Raji (cell line): Measurements from ENCODE around the gene COX6A1.

ENCODE experiments used
- POLR2A ChIP-seq: IDR thresholded peaks from 2 replicates; pipeline ENCODE4 v1.6.1; 2011; ENCODE audit warnings: low read depth, low read length, control low read depth; ENCODE audit not compliant: insufficient read depth

Gene COX6A1

DNA sequence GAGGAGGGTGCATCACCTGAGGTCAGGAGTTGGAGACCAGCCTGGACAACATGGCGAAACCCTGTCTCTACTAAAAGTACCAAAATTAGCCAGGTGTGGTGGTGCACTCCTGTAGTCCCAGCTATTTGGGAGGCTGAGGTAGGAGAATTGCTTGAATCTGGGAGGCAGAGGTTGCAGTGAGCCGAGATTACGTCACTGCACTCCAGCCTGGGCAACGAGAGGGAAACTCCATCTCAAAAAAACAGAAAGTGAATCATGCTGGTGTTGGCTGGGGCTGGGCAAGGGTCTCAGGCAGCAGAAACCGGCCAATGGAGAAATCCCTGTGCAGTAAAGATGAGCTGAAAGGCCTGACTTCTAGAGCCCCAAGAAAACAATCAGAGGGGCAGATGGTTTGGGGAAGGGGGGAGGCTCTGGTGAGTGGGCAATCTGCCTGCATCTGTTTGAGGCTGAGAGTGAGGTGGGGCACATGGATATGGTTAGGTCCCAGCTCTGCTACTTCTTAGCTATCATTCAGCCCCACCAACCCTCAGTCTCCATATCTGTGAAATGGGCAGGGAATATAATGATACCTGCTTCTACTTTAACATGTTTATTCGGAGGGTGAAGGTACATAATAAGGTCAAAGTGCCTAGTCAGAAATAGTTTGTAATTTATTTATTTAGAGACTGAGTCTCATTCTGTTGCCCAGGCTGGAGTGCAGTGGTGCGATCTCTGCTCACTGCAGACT is 21.3 kb upstream of the COX6A1 start:
- no peak for TF ChIP-seq POLR2A

DNA sequence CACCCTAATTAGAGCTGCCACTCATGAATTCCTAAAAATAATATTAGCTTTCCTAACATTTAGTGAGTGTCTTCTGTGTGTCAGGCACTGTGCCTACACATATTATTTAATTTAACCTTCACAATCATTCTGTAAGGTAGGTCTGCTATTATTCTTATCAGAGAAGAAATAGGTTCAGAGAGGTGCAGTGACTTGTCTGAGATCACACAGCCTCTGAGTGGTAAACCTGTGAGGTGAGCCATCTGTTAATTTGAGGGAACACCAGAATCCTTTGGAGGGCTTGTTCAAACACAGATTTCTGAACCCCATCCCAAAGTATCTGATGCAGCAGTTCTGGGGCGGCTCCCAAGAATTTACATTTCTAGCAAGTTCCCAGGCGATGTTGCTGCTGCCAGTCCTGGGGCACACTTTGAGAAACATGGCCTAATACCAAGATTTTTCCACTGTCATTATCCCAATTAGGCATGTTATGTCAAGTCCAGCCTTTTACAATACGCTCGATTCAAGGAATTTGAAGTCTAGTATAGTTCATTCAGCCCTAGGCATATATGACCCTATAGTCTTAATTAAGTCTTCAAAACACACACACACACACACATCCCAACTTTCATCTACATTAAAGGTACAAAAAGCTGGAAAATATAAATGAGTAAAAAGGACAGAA is 19.9 kb upstream of the COX6A1 start:
- TF ChIP-seq POLR2A: no peak

DNA sequence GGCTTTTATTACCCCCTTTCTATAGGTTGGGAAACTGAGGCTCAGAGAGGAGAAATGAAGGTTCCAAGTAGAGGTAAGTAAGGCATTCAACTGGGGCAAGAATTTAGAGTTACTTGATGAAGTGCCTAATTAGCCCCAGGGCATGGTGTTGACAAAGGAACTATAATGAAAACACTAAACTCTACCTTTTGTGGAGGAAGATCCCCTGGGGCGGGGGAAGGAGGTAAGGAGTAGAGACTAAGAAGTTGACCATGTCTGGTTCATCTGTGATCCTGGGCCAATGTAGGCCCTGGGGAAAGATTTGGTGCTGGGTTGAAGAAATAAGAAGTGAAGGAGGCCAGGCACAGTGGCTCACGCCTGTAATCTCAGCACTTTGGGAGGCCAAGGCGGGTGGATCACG is 16.2 kb upstream of the COX6A1 start:
- no peak for TF ChIP-seq POLR2A

DNA sequence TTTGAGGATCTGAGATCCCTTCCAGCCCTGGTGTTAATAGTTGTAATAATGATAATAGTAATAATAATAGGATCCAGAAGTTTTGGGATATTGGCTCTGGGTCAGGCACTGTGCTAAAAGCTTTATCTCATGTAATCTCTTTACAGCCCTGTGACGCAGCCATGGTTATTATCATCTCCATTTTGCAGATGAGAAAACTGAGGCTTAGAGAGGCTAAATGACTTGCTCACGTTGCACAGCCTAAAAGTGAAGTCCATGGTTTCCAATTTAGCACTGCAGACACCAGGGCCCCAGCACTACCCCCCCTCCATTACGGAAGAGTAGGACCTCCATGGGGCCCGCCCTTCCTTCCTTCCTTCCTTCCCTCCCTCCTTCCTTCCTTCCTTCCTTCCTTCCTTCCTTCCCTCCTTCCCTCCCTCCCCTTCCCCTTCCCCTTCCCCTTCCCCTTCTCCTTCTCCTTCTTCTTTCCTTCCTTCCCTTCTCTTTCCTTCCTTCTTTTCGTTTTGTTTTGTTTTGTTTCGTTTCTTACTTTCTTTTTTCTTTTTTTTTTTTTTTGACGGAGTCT is 14.9 kb upstream of the COX6A1 start:
- TF ChIP-seq POLR2A: no peak

DNA sequence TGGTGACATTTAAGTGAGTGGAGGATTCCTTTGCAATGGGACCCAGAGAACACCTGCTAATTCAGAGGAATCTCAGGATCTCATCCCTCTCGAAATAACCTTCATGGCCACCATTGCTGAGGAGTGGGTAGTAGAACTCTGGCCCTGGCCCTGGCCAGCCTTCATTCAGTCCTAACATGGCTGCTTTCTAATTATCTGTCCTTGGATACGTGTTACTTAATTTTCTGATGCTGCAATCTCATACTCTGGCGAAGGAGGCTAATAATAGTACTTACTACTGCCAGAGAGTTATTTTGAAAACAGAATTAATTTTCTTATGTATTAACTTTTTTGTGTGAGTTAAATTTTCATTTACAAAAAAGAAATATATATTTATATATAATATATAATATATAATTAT is 12.1 kb upstream of the COX6A1 start:
- no peak for TF ChIP-seq POLR2A

DNA sequence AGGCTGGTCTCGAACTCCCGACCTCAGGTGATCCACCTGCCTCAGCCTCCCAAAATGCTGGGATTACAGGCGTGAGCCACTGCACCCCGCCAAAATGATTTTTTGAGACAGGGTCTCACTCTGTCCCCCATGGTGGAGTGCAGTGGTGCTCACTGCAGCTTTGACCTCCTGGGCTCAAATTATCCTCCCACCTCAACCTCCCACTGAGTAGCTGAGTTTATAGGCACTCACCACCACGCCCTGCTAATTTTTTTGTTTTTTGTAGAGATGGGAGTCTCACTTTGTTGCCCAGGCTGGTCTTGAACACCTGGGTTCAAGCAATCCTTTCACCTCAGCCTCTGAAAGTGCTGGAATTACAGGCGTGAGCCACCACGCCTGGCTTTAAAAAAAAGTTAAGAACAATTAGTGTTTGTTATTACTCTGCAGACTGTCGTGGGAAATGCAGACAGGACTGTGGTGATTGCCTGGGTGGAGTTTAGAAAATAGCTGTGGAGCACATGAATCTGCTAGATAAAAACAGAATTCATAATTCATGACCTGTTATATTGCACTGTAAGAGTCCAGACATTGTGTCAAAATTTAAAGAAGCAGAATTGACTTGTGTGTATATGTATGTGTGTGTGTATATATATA is 9.2 kb upstream of the COX6A1 start:
- TF ChIP-seq POLR2A: no peak

DNA sequence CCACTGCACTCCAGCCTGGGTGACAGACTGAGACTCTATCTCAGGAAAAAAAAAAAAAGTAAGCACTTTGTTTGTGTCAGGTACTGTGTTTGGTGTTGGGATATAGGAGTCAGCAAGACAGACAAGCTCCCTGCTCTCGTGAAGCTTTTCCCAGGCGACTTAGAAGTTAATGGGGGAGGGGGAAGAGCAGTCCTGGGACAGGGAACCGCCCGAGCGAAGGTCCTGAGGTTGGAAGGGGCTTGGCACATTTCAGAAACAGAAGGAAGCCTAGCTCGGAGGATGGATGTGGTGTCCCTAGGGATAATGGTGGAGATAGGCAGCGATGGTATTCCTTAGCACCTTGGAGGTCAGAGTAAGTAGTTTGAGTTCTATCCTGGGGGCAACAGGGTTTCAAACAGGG is 8.5 kb upstream of the COX6A1 start:
- TF ChIP-seq POLR2A: no peak

DNA sequence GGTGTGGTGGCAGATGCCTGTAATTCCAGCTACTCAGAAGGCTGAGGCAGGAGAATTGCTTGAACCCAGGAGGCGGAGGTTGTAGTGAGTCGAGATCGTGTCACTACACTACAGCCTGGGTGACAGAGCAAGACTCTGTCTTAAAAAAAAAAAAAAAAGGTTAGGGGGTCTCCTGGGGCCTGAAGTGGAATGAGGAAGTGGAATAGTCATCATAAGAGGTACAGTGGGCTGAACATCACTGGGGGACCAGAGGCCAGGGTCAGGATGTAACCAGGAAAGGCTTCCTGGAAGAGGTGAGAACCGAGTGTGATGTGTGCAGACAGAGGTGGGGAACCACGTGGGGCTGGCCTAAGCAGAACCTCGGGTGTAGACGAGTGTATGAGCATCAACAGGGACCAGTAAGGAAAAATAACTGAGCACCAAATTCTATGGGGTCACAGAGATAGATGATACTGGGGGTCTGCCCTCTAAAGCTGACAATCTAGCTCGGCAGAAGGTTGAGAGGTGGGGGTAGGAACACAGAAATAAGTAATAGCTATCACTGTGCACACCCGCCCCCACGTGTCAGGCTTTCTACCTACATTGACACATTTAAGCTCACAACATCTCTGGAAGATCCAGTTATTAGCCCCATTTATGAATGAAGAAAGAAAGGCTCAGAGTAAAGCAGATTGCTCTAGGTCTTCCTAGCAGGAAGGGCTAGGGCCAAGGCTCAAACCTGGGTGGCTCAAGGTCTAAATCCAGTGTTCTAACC is 5.0 kb upstream of the COX6A1 start:
- TF ChIP-seq POLR2A: no peak

DNA sequence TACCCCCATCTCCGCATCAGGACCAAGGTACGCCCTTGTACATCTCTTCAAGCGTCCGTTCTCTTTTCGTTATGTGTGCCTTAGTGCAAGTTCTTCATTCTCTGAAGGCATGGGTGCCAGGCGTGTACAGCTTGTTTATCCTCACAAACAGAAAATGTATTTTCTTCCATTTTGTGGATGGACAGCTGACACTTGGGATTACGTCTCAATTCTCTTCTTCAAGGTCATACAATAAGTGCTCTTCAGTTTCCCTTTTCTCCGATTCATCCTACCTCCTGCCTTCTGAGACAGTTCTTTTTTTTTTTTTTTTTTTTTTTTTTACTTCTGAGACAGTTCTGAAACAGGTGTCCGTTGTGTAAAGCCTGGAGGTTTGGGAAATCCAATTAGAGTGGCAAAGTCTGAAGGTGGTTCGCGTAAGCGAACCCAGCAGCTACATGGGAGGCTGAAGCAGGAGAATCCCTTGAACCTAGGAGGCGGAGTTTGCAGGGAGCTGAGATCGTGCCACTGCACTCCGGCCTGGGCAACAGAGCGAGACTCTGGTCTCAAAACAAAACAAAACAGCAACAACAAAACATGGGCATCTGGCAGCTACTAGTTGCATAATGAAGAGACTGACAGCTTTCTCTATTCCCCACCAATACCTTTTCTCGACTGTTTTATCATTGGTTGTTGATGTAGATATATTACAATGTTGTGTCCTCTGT is 734 bp downstream of the COX6A1 start:
- no peak for TF ChIP-seq POLR2A

DNA sequence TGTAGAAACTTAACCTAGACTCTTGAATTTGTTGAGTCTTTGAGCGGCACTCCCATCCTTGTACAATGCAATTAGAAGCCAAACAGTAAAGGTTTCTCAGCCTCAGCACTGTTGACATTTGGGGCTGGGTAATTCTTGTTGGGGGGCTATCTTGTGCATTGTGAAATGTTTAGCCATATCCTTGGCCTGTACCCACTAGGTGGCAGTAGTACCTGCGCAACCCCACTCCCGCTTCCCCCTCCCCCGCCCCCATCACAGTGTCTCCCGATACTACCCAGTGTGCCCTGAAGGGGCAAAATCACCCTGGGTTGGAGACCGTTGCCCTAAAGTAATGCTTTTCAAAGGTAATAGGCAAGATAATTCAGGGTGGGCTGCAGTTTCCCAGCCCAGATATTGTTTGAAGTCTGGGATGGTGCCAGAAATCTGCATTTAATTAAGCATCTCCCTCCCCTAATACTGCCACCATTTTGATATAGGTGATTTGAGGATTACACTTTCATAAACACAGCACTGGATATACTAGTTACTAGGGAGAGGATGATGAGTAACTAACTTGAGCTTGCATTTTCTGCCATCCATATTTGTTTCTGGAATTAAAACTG is 1.8 kb downstream of the COX6A1 start:
- no peak for TF ChIP-seq POLR2A

DNA sequence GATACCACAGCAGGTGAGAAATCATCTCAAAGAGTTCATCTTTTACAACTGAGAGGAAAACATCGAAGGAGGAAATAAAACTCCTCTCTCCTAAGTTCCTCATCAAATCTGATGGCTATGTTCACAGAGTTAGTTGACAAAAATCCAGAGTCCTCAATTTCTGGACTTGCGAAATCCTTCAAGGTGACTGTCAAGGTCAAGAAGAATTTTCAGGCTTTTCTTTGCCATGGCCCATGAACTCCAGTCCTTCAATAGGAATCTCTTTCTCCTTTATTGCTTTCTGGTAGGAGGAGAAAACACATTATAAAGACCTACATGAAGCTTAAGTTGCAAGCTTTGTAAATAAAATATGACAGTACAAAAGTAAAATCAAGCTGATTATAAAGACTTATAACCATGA is 6.8 kb downstream of the COX6A1 start:
- no peak for TF ChIP-seq POLR2A

DNA sequence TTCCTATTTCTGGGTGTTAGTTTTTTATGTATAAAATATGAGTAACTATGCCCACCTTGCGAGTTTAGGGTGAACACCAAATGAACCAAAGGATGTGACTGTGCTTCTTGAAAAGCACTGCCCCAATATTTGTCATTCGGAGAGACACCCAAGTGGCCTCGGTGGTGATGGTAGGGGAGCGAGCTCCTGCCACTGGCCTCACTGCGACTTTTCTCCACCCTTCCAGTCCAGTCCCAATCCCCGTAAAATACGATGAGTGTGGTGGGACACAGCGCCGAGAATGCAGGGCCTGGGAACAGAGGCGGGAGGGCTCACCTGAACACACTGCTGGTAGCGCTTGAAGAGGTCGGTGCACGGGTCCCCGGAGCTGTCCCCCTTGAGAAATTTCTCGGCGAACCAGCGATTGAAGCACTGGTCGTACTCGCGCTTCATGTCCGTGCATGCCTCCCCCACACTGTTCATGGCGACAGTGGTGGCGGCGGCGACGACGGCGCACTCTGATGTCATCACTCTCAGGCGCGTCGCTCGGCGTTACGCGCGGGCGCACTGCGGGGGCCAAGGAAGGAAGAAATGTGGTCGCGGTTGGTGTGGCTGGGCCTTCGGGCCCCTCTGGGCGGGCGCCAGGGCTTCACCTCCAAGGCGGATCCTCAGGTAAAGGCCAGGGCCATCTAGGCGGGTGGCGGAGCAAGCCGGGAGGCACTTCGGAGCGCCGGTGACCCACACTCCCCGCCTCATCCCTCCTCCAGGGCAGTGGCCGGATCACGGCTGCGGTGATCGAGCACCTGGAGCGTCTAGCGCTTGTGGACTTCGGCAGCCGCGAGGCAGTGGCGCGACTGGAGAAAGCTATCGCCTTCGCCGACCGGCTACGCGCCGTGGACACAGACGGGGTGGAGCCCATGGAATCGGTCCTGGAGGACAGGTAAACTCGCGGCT is 8.3 kb downstream of the COX6A1 start, which contains the start of the genes GATC and TRIAP1:
Gene GATC (plus strand): TSS at position 534 of the 933 bp plus-strand sequence. CDS start 37 bp downstream, at position 571.
Gene TRIAP1 (minus strand): TSS at position 474 of the 933 bp plus-strand sequence. CDS start 12 bp downstream, at position 462.
- peak; percentile 99 for TF ChIP-seq POLR2A

DNA sequence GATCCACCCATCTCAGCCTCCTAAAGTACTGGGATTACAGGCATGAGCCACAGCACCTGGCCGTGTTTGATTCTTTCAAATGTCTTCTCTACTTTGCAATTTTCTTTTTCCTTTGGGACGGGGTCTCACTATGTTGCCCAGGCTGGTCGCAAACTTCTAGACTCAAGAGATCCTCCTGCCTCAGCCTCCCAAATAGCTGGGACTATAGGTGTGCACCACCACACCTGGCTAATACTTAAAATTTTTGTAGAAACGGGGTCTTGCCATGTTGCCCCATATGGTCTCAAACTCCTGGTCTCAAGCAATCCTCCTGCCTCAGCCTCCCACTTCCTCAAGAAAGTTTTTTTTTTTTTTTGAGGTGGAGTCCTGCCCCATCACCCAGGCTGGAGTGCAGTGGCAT is 10.1 kb downstream of the COX6A1 start:
- no peak for TF ChIP-seq POLR2A

DNA sequence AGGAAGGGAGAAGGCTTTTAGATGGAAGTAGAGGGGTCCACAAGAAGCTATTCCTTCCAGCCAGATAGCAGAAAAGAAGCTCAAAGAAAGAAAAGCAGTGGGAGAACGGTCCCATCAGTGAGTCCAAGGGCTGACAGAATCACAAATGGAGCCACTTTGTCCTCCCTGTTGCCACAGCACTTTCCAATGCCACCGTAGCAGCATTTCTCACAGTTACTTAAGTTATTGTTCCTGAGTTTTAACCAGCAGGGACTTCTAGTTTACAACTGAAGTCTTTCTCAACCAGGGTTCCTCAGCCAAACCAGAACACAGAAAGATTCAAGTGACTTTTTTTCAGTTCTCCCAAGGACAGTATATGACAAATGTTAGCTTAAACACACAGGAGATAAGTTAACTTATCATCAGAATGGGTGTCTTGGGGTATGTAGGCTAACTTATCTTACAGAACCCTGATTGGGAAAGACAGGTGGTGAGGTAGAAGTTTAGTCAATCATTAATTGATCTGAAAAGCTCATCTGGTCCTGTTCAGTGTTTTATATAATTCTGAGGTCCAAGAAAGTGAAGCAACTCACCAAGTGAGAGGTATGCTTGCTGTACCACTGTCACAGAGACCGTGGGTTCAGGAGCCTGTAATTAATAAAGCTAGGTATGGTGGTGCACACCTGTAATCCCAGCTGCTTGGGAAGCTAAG is 15.3 kb downstream of the COX6A1 start:
- no peak for TF ChIP-seq POLR2A
